ENCODE measurements around the gene DNM2.

Gene DNM2

GRCh38 chr19:10760273-10760944 lies 42.5 kb downstream of the DNM2 start (continued):
- no peak for TF ChIP-seq ZNF560 (tag by site-specific recombination; IDR thresholded peaks at IDR 0.05; ENCODE audit: borderline replicate concordance)
- no peak for TF ChIP-seq REST (tag by site-specific recombination; IDR thresholded peaks at IDR 0.05)
- TF ChIP-seq, protein P1, sequence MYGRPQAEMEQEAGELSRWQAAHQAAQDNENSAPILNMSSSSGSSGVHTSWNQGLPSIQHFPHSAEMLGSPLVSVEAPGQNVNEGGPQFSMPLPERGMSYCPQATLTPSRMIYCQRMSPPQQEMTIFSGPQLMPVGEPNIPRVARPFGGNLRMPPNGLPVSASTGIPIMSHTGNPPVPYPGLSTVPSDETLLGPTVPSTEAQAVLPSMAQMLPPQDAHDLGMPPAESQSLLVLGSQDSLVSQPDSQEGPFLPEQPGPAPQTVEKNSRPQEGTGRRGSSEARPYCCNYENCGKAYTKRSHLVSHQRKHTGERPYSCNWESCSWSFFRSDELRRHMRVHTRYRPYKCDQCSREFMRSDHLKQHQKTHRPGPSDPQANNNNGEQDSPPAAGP (tag by site-specific recombination; IDR thresholded peaks at IDR 0.05), result 0 out of 2 replicates have a peak, but pooled peaks have one; percentile 48
- TF ChIP-seq ZBTB17 (tag by site-specific recombination; IDR thresholded peaks at IDR 0.05), result 0 out of 2 replicates have a peak, but pooled peaks have one; percentile 50
- TF ChIP-seq, protein P2, sequence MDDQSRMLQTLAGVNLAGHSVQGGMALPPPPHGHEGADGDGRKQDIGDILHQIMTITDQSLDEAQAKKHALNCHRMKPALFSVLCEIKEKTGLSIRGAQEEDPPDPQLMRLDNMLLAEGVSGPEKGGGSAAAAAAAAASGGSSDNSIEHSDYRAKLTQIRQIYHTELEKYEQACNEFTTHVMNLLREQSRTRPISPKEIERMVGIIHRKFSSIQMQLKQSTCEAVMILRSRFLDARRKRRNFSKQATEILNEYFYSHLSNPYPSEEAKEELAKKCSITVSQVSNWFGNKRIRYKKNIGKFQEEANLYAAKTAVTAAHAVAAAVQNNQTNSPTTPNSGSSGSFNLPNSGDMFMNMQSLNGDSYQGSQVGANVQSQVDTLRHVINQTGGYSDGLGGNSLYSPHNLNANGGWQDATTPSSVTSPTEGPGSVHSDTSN (CRISPR knock-in tag; IDR thresholded peaks at IDR 0.05), result no peak
- TF ChIP-seq ZEB2 (tag by site-specific recombination; IDR thresholded peaks at IDR 0.05), result peak; percentile 84
- peak; percentile 88 for TF ChIP-seq ZNF600 (tag by site-specific recombination; IDR thresholded peaks at IDR 0.05)
- TF ChIP-seq, protein P3, sequence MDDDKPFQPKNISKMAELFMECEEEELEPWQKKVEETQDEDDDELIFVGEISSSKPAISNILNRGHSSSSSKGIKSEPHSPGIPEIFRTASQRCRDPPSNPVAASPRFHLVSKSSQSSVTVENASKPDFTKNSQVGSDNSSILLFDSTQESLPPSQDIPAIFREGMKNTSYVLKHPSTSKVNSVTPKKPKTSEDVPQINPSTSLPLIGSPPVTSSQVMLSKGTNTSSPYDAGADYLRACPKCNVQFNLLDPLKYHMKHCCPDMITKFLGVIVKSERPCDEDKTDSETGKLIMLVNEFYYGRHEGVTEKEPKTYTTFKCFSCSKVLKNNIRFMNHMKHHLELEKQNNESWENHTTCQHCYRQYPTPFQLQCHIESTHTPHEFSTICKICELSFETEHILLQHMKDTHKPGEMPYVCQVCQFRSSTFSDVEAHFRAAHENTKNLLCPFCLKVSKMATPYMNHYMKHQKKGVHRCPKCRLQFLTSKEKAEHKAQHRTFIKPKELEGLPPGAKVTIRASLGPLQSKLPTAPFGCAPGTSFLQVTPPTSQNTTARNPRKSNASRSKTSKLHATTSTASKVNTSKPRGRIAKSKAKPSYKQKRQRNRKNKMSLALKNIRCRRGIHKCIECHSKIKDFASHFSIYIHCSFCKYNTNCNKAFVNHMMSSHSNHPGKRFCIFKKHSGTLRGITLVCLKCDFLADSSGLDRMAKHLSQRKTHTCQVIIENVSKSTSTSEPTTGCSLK (tag by site-specific recombination; IDR thresholded peaks at IDR 0.05), result no peak
- TF ChIP-seq, protein P4, sequence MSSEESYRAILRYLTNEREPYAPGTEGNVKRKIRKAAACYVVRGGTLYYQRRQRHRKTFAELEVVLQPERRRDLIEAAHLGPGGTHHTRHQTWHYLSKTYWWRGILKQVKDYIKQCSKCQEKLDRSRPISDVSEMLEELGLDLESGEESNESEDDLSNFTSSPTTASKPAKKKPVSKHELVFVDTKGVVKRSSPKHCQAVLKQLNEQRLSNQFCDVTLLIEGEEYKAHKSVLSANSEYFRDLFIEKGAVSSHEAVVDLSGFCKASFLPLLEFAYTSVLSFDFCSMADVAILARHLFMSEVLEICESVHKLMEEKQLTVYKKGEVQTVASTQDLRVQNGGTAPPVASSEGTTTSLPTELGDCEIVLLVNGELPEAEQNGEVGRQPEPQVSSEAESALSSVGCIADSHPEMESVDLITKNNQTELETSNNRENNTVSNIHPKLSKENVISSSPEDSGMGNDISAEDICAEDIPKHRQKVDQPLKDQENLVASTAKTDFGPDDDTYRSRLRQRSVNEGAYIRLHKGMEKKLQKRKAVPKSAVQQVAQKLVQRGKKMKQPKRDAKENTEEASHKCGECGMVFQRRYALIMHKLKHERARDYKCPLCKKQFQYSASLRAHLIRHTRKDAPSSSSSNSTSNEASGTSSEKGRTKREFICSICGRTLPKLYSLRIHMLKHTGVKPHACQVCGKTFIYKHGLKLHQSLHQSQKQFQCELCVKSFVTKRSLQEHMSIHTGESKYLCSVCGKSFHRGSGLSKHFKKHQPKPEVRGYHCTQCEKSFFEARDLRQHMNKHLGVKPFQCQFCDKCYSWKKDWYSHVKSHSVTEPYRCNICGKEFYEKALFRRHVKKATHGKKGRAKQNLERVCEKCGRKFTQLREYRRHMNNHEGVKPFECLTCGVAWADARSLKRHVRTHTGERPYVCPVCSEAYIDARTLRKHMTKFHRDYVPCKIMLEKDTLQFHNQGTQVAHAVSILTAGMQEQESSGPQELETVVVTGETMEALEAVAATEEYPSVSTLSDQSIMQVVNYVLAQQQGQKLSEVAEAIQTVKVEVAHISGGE (tag by site-specific recombination; conservative IDR thresholded peaks at IDR 0.05; ENCODE audit: low read depth), result no peak

- H3K27ac ChIP-seq (ENCODE audit: extremely low read depth, low read depth, low read length), result no peak overlapping the region
- no peaks in the 10 kb centered on the region for H3K9me3 ChIP-seq (ENCODE audit: control insufficient read depth, insufficient read depth, low read depth, low read length)
- CTCF ChIA-PET, result interaction anchor here (0.8 to 2.3 kb wide), 3 partner anchors 44 to 103 kb away, joined by 3 to 7 read pairs (median 3); partner anchors contain the start of gene DNM2
- H3K4me1 ChIP-seq (ENCODE audit: control insufficient read depth, insufficient read depth, low read length), result peaks cover 2% of the 10 kb centered on the region; the same call in 1 of the 2 replicates
- no peak for TF ChIP-seq TCF7L2 (IDR thresholded peaks at IDR 0.05; ENCODE audit: borderline replicate concordance, low read depth, low read length)
- TF ChIP-seq ZNF274 (IDR thresholded peaks at IDR 0.05; ENCODE audit: low read length), result no peak
- no peak for TF ChIP-seq ZNF274 (tag by site-specific recombination; IDR thresholded peaks at IDR 0.05; ENCODE audit: borderline replicate concordance)
- TF ChIP-seq KLF9 (tag by site-specific recombination; IDR thresholded peaks at IDR 0.05; ENCODE audit: low read depth), result peak; percentile 19; the same call in 1 of the 2 replicates
- no peak for TF ChIP-seq ZNF292 (tag by site-specific recombination; IDR thresholded peaks at IDR 0.05; ENCODE audit: borderline replicate concordance, low read depth)
- TF ChIP-seq ZNF76 (tag by site-specific recombination; IDR thresholded peaks at IDR 0.05; ENCODE audit: borderline replicate concordance, low read depth), result no peak
- no peak for TF ChIP-seq ZNF529 (tag by site-specific recombination; IDR thresholded peaks at IDR 0.05; ENCODE audit: insufficient replicate concordance)
- no peak for TF ChIP-seq ZNF2 (tag by site-specific recombination; IDR thresholded peaks at IDR 0.05)
- no peak for TF ChIP-seq KLF10 (tag by site-specific recombination; IDR thresholded peaks at IDR 0.05)
- H3K36me3 ChIP-seq (ENCODE audit: control insufficient read depth in 2 of 2, insufficient read depth in 1 of 2, low read length in 2 of 2), result peaks cover 0 to 34% of the 10 kb centered on the region in 2 experiments; a peak in 2 of 3 replicates
- POLR2A ChIA-PET, result interaction anchor here (0.6 kb wide), 1 partner anchor 19 kb away, joined by 3 read pairs; no protein-coding TSS in a partner anchor
- no peak overlapping the region for H3K4me3 ChIP-seq (ENCODE audit: low read depth, low read length)
Observed at GRCh38 chr19:10761443-10762250, 43.8 kb downstream of the DNM2 start.
